NT2/D1 (cell line): ENCODE data around the gene MAPK14.

Experiments used
- SUZ12 ChIP-seq: IDR thresholded peaks from 2 replicates; pipeline ENCODE4 v1.6.1; 2011; ENCODE audit not compliant: insufficient read length, insufficient read depth; ENCODE audit errors: extremely low read depth
- YY1 ChIP-seq: IDR thresholded peaks from 2 replicates; pipeline ENCODE4 v1.6.1; 2011; ENCODE audit not compliant: insufficient read length, insufficient read depth
- ZNF274 ChIP-seq: IDR thresholded peaks from 2 replicates; pipeline ENCODE4 v1.6.1; 2011; ENCODE audit warnings: mild to moderate bottlenecking, low read depth, low read length

- TF ChIP-seq ZNF274 (no peak), YY1 (no peak), SUZ12 (no peak)
Measured at GRCh38 chr6:36072681-36073080, 45.1 kb downstream of the MAPK14 start.
